GM03348 (cell line): ENCODE data around the gene SOD1.
"Not testable (repeated sequence)": the region's sequence is repeated elsewhere in the genome, so short reads cannot be mapped to it uniquely, and the experiment has no call there.

Experiments
- DNase-seq: peaks from one replicate; pipeline ENCODE4 v3.0.0; 2012; ENCODE audit warnings: low spot score

Gene SOD1

GRCh38 chr21:31659536-31660258 is at the start of gene SOD1:
Gene SOD1, plus strand, starts transcription at chr21:31659693. Its CDS starts 77 bp downstream, at chr21:31659770.
- peak; percentile 99 for DNase-seq

- DNase-seq = no peak
Measured at GRCh38 chr21:31611445-31611844, 48.0 kb upstream of the SOD1 start.

- no peak for DNase-seq
Measured at GRCh38 chr21:31612894-31613785, 46.4 kb upstream of the SOD1 start.

- DNase-seq = no peak
Measured at GRCh38 chr21:31614705-31615104, 44.8 kb upstream of the SOD1 start.

- DNase-seq = no peak
Measured at GRCh38 chr21:31616216-31616615, 43.3 kb upstream of the SOD1 start.

- no peak for DNase-seq
Measured at GRCh38 chr21:31618696-31619430, 40.6 kb upstream of the SOD1 start.

- no peak for DNase-seq
Measured at GRCh38 chr21:31622397-31622796, 37.1 kb upstream of the SOD1 start.

GRCh38 chr21:31623664-31624063 is 35.8 kb upstream of the SOD1 start:
- no peak for DNase-seq

- DNase-seq = no peak
Measured at GRCh38 chr21:31624181-31624580, 35.3 kb upstream of the SOD1 start.

- DNase-seq = no peak
Measured at GRCh38 chr21:31624961-31625491, 34.5 kb upstream of the SOD1 start.

GRCh38 chr21:31629972-31630711 is 29.4 kb upstream of the SOD1 start:
- DNase-seq = no peak

GRCh38 chr21:31631881-31632280 is 27.6 kb upstream of the SOD1 start:
- not testable (repeated sequence) for DNase-seq

- DNase-seq = no peak
Measured at GRCh38 chr21:31634993-31635392, 24.5 kb upstream of the SOD1 start.

- no peak for DNase-seq
Measured at GRCh38 chr21:31636874-31637273, 22.6 kb upstream of the SOD1 start.

- no peak for DNase-seq
Measured at GRCh38 chr21:31641416-31641922, 18.0 kb upstream of the SOD1 start.

GRCh38 chr21:31644643-31645042 is 14.8 kb upstream of the SOD1 start:
- no peak for DNase-seq

GRCh38 chr21:31647650-31648049 is 11.8 kb upstream of the SOD1 start:
- DNase-seq = no peak

- DNase-seq = no peak
Measured at GRCh38 chr21:31650930-31651329, 8.6 kb upstream of the SOD1 start.

- DNase-seq = not testable (repeated sequence)
Measured at GRCh38 chr21:31651491-31651890, 8.0 kb upstream of the SOD1 start.

GRCh38 chr21:31654340-31654739 is 5.2 kb upstream of the SOD1 start:
- DNase-seq = no peak
